ENCODE results near the gene DIAPH1. TPM values are rescaled to one million over a fixed set of nuclear protein-coding genes. Genes with fewer than 3 reads are reported as not detected.

DIAPH1 gene
- polyA plus RNA-seq, 1 experiment: 27.1 TPM

DNA sequence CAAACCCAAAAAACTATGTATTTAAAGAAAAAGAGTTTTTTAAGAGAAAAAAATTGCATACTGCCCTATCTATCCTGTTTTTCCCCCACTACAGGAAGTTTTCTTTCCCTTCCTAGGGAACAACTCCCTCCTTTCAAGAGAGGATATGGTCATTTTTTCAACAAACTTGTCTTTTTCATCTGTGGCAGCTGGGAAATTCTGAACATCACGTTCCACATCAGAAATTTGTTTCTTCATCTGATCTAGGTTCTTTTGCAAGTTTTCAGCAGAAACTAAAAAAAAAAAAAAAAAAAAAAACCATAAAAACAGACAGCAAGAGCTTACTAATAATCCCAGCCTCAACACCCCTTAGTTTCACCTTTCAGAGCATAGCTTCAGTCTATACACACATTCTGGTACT is 91.4 kb downstream of the DIAPH1 start:
- ChIA-PET CTCF (interaction anchor here (0.7 to 9.0 kb wide), 8 partner anchors 15 to 110 kb away, joined by 3 to 95 read pairs (median 7); partner anchors contain the start of genes DIAPH1, PCDHGA12, PCDHGB7 and PCDHGC3), POLR2A (interaction anchor here (0.9 to 1.1 kb wide), 2 partner anchors 9 to 30 kb away, joined by 4 to 7 read pairs; no protein-coding TSS in a partner anchor)
- no peak for DNase-seq (ENCODE audit: low read depth, low spot score)
- no peak overlapping the region for H3K27ac ChIP-seq (ENCODE audit: low read depth, low read length)
- H3K9me3 ChIP-seq (ENCODE audit: control insufficient read depth, insufficient read depth, low read length): no peaks in the 10 kb centered on the region
- H3K27me3 ChIP-seq (ENCODE audit: control insufficient read depth, insufficient read depth, low read length): no peaks in the 10 kb centered on the region
- no peak for TF ChIP-seq CTCF (IDR thresholded peaks at IDR 0.05; ENCODE audit: low read depth, low read length)
- no peak overlapping the region for H3K4me3 ChIP-seq (ENCODE audit: low read depth, low read length)

DNA sequence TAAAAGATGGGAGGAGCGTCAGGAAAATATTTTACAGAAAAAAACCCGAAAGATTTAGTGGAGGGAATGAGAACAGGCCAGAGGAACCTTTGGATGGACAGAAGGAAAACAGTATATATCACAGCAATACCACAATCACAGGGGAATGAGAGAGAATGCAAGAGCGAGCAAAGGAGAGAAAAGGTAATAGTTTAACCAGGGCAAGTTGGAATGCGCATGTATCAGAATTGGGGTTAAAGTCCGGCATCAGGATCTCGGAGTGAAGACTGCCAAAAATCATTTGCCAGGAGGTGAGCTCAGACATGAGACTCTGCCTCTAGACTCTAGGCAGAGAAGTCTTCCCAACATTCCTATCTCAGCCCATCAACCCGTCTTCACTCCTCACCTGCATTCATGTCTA is 93.1 kb downstream of the DIAPH1 start:
- CTCF ChIA-PET: interaction anchor here (0.6 to 9.0 kb wide), 10 partner anchors 10 to 112 kb away, joined by 3 to 165 read pairs (median 14); partner anchors contain the start of genes PCDHGA10, PCDHGA12 and PCDHGC3
- H3K4me3 ChIP-seq (ENCODE audit: low read depth, low read length): no peak overlapping the region

DNA sequence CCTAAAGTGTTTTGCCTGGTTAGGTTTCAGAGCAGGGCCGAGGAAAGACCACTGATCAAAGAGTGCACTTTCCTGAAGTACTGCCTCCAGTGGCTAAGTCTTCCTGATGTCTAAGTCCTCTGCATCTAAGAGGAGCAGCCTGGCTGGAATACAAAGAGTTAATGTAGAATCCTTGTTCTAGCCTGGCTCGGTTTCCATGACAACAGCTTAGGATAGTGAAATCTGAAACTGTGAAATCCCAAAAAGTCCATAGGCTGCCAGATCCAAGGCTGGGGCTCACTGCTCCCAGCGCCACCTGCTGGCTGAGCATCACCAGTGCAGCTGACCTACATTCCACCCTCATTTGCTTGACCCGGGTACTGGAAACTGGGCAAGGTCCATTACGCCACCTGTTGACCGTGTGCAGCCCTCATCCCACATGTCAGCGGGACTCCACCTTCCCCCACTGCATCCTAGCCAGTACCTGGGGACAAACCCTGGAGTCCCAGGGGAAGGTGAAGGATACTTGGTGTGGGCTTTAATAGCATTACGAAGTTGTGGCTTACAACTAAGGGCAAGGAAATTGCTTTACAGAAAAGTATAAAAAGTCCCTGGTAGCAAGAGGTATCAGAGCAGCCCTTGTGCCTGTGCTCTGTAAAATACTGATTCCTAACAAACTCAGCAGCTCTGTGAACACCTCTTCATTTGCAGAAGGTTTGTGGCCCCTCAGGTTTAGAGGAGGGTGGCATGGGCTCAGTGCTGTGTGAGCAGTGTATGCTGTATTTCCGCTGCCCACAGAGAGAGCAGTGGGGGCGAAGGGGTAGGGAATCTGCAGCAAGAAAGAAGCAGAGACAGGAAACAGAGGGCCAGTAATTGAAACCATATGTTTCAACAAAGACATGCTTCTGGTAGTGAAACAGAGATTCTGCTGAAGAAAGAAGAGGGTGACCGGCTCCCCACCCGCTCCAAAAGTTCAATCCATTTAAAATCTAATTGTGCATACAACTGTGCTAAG is 93.9 kb downstream of the DIAPH1 start:
- POLR2A ChIA-PET: interaction anchor here (0.6 to 1.5 kb wide), 6 partner anchors 12 to 112 kb away, joined by 3 to 7 read pairs (median 3); partner anchors contain the start of genes PCDHGA10 and PCDHGC3
- H3K4me3 ChIP-seq (ENCODE audit: low read depth, low read length): peak overlapping the region; percentile 29
- CTCF ChIA-PET: interaction anchor here (0.5 to 9.0 kb wide), 37 partner anchors 10 to 186 kb away, joined by 3 to 165 read pairs (median 5); partner anchors contain the start of genes PCDHGA10, PCDHGA11, PCDHGA12 and PCDHGA2

More for the DNA sequence above, 93.1 kb downstream of the DIAPH1 start:
- POLR2A ChIA-PET: interaction anchor here (1.5 kb wide), 2 partner anchors 50 to 113 kb away, joined by 3 to 7 read pairs; partner anchors contain the start of genes PCDHGA10 and PCDHGC3
- Histone ChIP-seq H3K9me3 (ENCODE audit: control insufficient read depth, insufficient read depth, low read length) (no peaks in the 10 kb centered on the region), H3K27ac (ENCODE audit: low read depth, low read length) (peak overlapping the region; percentile 95), H3K27me3 (ENCODE audit: control insufficient read depth, insufficient read depth, low read length) (no peaks in the 10 kb centered on the region)
- DNase-seq (ENCODE audit: low read depth, low spot score): no peak
- TF ChIP-seq CTCF (IDR thresholded peaks at IDR 0.05; ENCODE audit: low read depth, low read length): no peak

GRCh38 chr5:141523991-141524390 is 94.8 kb downstream of the DIAPH1 start:
- POLR2A ChIA-PET: interaction anchor here (0.6 to 1.5 kb wide), 6 partner anchors 11 to 111 kb away, joined by 3 to 7 read pairs (median 3); partner anchors contain the start of genes PCDHGA10 and PCDHGC3
- peak overlapping the region; percentile 95 for H3K27ac ChIP-seq (ENCODE audit: low read depth, low read length)
- no peak for TF ChIP-seq CTCF (IDR thresholded peaks at IDR 0.05; ENCODE audit: low read depth, low read length)
- no peak overlapping the region for H3K4me3 ChIP-seq (ENCODE audit: low read depth, low read length)
- no peaks in the 10 kb centered on the region for H3K9me3 ChIP-seq (ENCODE audit: control insufficient read depth, insufficient read depth, low read length)
- no peaks in the 10 kb centered on the region for H3K27me3 ChIP-seq (ENCODE audit: control insufficient read depth, insufficient read depth, low read length)
- DNase-seq (ENCODE audit: low read depth, low spot score): no peak
- CTCF ChIA-PET: interaction anchor here (0.5 to 9.0 kb wide), 38 partner anchors 11 to 185 kb away, joined by 3 to 165 read pairs (median 5); partner anchors contain the start of genes PCDHGA10, PCDHGA11, PCDHGA12 and PCDHGA2

More for the DNA sequence above, 93.9 kb downstream of the DIAPH1 start:
- Histone ChIP-seq H3K9me3 (ENCODE audit: control insufficient read depth, insufficient read depth, low read length) (no peaks in the 10 kb centered on the region), H3K27me3 (ENCODE audit: control insufficient read depth, insufficient read depth, low read length) (no peaks in the 10 kb centered on the region), H3K27ac (ENCODE audit: low read depth, low read length) (peak overlapping the region; percentile 95)
- DNase-seq (ENCODE audit: low read depth, low spot score): peak; percentile 95
- peak; percentile 99 for TF ChIP-seq CTCF (IDR thresholded peaks at IDR 0.05; ENCODE audit: low read depth, low read length)

All from AG04450 (cell line).